ENCODE data around the gene PEX7. TPM values are rescaled to one million over a fixed set of nuclear protein-coding genes. Genes with fewer than 3 reads are reported as not detected.

Gene PEX7
- total RNA-seq, 1 donor from 2014 or later = 6.8 TPM

DNA sequence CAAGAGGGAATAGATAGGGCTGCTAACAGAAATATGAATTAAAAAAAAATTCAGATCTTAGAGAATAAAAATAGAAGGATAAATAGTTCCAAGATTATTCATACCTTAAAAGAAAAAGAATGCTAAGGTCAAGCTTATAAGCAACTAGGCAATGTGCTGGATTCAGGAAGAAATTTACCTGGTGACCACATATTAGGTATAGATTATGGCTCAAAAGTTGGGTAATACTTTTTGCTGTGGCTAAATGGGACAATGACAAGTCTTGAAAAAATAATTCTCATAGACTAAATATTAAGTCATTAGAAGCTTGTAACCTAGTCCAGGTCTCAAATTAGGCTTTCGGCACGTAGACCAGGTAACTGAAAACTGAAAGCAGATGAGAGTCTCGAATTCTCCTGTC, 47.3 kb upstream of the PEX7 start:
- POLR2A ChIA-PET = no interaction called here
- Mint-ChIP-seq H3K36me3 (ENCODE audit: low read depth) (peaks cover 12% of the 10 kb centered on the region), H3K27me3 (no peaks in the 10 kb centered on the region), H3K4me3 (no peak overlapping the region), H3K9me3 (no peaks in the 10 kb centered on the region), H3K27ac (no peak overlapping the region), H3K4me1 (peaks cover 61% of the 10 kb centered on the region)
- TF ChIP-seq, protein P1, sequence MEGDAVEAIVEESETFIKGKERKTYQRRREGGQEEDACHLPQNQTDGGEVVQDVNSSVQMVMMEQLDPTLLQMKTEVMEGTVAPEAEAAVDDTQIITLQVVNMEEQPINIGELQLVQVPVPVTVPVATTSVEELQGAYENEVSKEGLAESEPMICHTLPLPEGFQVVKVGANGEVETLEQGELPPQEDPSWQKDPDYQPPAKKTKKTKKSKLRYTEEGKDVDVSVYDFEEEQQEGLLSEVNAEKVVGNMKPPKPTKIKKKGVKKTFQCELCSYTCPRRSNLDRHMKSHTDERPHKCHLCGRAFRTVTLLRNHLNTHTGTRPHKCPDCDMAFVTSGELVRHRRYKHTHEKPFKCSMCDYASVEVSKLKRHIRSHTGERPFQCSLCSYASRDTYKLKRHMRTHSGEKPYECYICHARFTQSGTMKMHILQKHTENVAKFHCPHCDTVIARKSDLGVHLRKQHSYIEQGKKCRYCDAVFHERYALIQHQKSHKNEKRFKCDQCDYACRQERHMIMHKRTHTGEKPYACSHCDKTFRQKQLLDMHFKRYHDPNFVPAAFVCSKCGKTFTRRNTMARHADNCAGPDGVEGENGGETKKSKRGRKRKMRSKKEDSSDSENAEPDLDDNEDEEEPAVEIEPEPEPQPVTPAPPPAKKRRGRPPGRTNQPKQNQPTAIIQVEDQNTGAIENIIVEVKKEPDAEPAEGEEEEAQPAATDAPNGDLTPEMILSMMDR (IDR thresholded peaks at IDR 0.05) = no peak
- ATAC-seq (ENCODE audit: low read depth) (no peak), DNase-seq (no peak)
- intact Hi-C loops (cut with micrococcal nuclease) = no loop called here
- CTCF ChIA-PET = interaction anchor here (1.1 to 2.3 kb wide), 2 partner anchors 11 to 17 kb away, joined by 3 to 7 read pairs; partner anchors contain the start of gene MAP3K5

DNA sequence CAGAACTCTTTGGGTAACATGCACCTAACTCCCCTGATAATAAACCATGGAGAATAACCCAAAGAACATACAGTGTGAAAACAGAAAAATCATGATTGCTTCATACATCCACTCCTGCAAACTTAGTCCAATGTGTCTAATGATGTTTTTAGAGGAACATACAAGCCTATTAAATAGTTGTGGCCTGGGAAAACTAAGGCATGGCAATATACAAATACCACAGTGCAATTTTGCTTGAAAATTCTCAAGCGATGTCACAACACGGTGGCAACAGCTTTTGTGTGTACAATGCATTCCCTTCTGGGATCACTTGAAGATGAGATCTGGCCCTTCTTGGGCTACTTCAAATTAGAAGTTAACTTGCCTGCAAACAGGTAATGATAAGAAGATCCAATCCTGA, 46.8 kb upstream of the PEX7 start:
- H3K4me3 Mint-ChIP-seq = no peak overlapping the region
- ChIA-PET POLR2A (no interaction called here), CTCF (interaction anchor here (1.1 to 2.3 kb wide), 2 partner anchors 12 to 17 kb away, joined by 3 to 7 read pairs; partner anchors contain the start of gene MAP3K5)
- ATAC-seq (ENCODE audit: low read depth) = no peak
- H3K27ac Mint-ChIP-seq = no peak overlapping the region
- intact Hi-C loops (cut with micrococcal nuclease) = no loop called here
- H3K4me1 Mint-ChIP-seq = peaks cover 60% of the 10 kb centered on the region
- no peak for DNase-seq
- TF ChIP-seq, protein P1 (IDR thresholded peaks at IDR 0.05) = no peak
- peaks cover 12% of the 10 kb centered on the region for H3K36me3 Mint-ChIP-seq (ENCODE audit: low read depth)
- H3K9me3 Mint-ChIP-seq = no peaks in the 10 kb centered on the region
- no peaks in the 10 kb centered on the region for H3K27me3 Mint-ChIP-seq

DNA sequence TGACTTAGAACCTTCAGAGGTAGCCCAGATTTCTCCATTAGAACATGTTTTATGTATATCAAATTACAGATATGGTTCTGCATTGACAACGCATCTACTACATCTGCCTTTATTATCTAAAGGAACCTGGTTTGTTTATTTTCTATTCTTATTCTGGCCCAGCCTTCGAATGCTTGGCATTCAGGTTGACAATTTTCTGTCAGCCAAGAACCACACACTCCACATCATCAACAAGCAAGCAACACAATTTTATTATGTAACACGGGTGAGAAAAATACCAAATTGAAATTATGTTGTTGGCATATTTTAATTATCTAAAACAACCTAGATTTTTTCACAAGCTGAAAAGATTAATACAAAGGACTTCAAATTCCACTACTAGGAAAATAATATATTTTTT, 44.7 kb upstream of the PEX7 start:
- intact Hi-C loops (cut with micrococcal nuclease) = no loop called here
- H3K4me1 Mint-ChIP-seq = peaks cover 59% of the 10 kb centered on the region
- DNase-seq (no peak), ATAC-seq (ENCODE audit: low read depth) (no peak)
- no peak overlapping the region for H3K4me3 Mint-ChIP-seq
- ChIA-PET POLR2A (interaction anchor here (0.6 kb wide), 1 partner anchor 17 kb away, joined by 6 read pairs; no protein-coding TSS in a partner anchor), CTCF (no interaction called here)
- no peaks in the 10 kb centered on the region for H3K27me3 Mint-ChIP-seq
- H3K9me3 Mint-ChIP-seq = no peaks in the 10 kb centered on the region
- H3K27ac Mint-ChIP-seq = no peak overlapping the region
- H3K36me3 Mint-ChIP-seq (ENCODE audit: low read depth) = peaks cover 12% of the 10 kb centered on the region
- TF ChIP-seq, protein P1 (IDR thresholded peaks at IDR 0.05) = no peak

DNA sequence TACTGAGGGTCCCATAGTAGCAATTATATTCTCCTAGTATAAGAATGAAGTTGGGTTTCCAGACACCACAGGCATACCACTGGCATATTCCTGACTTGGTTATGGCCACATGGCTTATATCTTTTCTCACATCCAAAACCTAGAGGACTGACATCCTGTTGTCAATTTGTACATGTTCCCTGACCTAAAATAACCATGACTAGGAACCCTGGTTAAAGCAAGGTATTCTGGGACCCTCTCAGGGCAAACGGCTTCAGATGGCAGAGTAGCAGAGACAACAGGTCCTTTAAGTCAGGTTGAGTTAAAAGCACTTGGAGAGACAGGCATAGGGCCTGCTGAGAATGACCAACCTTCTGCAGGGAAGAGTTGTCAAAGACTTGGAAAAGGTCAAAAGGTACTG, 42.7 kb upstream of the PEX7 start:
- TF ChIP-seq, protein P1 (IDR thresholded peaks at IDR 0.05) = no peak
- H3K27me3 Mint-ChIP-seq = no peaks in the 10 kb centered on the region
- H3K9me3 Mint-ChIP-seq = no peaks in the 10 kb centered on the region
- no peak overlapping the region for H3K27ac Mint-ChIP-seq
- intact Hi-C loops (cut with micrococcal nuclease) = loop anchor here (5.0 kb wide), 1 partner anchor 43 kb away; the partner anchor contains the start of gene PEX7
- H3K4me3 Mint-ChIP-seq = no peak overlapping the region
- no peak for ATAC-seq (ENCODE audit: low read depth)
- ChIA-PET POLR2A (no interaction called here), CTCF (no interaction called here)
- H3K4me1 Mint-ChIP-seq = peaks cover 59% of the 10 kb centered on the region
- no peak for DNase-seq
- peaks cover 13% of the 10 kb centered on the region for H3K36me3 Mint-ChIP-seq (ENCODE audit: low read depth)

DNA sequence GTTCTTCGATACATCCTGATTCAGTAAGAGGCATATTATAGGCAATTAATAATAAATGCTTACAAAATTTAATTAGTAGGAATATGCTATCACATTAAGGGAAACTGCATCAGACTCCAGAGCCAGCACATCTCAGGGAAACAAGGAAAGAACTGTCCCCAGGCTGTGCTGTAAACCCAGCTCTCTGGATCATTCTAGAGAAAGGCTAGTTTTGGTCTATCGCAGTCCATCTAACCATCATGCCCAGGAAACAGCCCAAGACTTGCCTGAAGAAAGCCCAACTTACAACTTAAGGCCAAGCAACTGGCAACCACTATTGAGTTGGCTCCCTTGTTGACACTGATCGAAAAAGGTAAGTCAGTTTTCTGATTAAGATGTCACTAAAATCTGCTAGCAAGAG, 41.4 kb upstream of the PEX7 start:
- Mint-ChIP-seq H3K27me3 (no peaks in the 10 kb centered on the region), H3K36me3 (ENCODE audit: low read depth) (peaks cover 10% of the 10 kb centered on the region), H3K4me3 (no peak overlapping the region), H3K4me1 (peaks cover 60% of the 10 kb centered on the region), H3K27ac (no peak overlapping the region), H3K9me3 (no peaks in the 10 kb centered on the region)
- DNase-seq (no peak), ATAC-seq (ENCODE audit: low read depth) (no peak)
- ChIA-PET CTCF (interaction anchor here (1.0 kb wide), 1 partner anchor 11 kb away, joined by 4 read pairs; the partner anchor contains the start of gene MAP3K5), POLR2A (interaction anchor here (4.8 kb wide), 1 partner anchor 11 kb away, joined by 25 read pairs; the partner anchor contains the start of gene MAP3K5)
- intact Hi-C loops (cut with micrococcal nuclease) = loop anchor here (5.0 kb wide), 1 partner anchor 41 kb away; the partner anchor contains the start of gene PEX7
- TF ChIP-seq, protein P1 (IDR thresholded peaks at IDR 0.05) = no peak
